Measurements from ENCODE around the gene SNTN. TPM values are rescaled to one million over a fixed set of nuclear protein-coding genes. Genes with fewer than 3 reads are reported as not detected.
"Not testable (repeated sequence)": the region's sequence is repeated elsewhere in the genome, so short reads cannot be mapped to it uniquely, and the experiment has no call there.

SNTN gene
- polyA plus RNA-seq, 1 experiment = not detected

GRCh38 chr3:63639806-63640205 is 12.7 kb upstream of the SNTN start:
- DNase-seq (ENCODE audit: low read depth, low spot score) = no peak
- Histone ChIP-seq H3K4me3 (ENCODE audit: low read depth, low read length) (no peak overlapping the region), H3K27me3 (ENCODE audit: control insufficient read depth, insufficient read depth, low read length) (peaks cover 11% of the 10 kb centered on the region), H3K9me3 (ENCODE audit: control insufficient read depth, insufficient read depth, low read length) (no peaks in the 10 kb centered on the region), H3K27ac (ENCODE audit: low read depth, low read length) (no peak overlapping the region)
- POLR2A ChIA-PET = no interaction called here
- CTCF ChIA-PET = no interaction called here
- no peak for TF ChIP-seq CTCF (IDR thresholded peaks at IDR 0.05; ENCODE audit: low read depth, low read length)

GRCh38 chr3:63642488-63642887 is 10.0 kb upstream of the SNTN start:
- peaks cover 10% of the 10 kb centered on the region for H3K27me3 ChIP-seq (ENCODE audit: control insufficient read depth, insufficient read depth, low read length)
- no peaks in the 10 kb centered on the region for H3K9me3 ChIP-seq (ENCODE audit: control insufficient read depth, insufficient read depth, low read length)
- no peak overlapping the region for H3K27ac ChIP-seq (ENCODE audit: low read depth, low read length)
- H3K4me3 ChIP-seq (ENCODE audit: low read depth, low read length) = no peak overlapping the region
- CTCF ChIA-PET = no interaction called here
- no peak for DNase-seq (ENCODE audit: low read depth, low spot score)
- no peak for TF ChIP-seq CTCF (IDR thresholded peaks at IDR 0.05; ENCODE audit: low read depth, low read length)
- POLR2A ChIA-PET = no interaction called here

GRCh38 chr3:63644212-63644797 is 8.2 kb upstream of the SNTN start:
- peaks cover 10% of the 10 kb centered on the region for H3K27me3 ChIP-seq (ENCODE audit: control insufficient read depth, insufficient read depth, low read length)
- no peaks in the 10 kb centered on the region for H3K9me3 ChIP-seq (ENCODE audit: control insufficient read depth, insufficient read depth, low read length)
- H3K27ac ChIP-seq (ENCODE audit: low read depth, low read length) = no peak overlapping the region
- POLR2A ChIA-PET = no interaction called here
- CTCF ChIA-PET = no interaction called here
- DNase-seq (ENCODE audit: low read depth, low spot score) = no peak
- no peak for TF ChIP-seq CTCF (IDR thresholded peaks at IDR 0.05; ENCODE audit: low read depth, low read length)
- no peak overlapping the region for H3K4me3 ChIP-seq (ENCODE audit: low read depth, low read length)

GRCh38 chr3:63644928-63645781 is 7.3 kb upstream of the SNTN start:
- H3K4me3 ChIP-seq (ENCODE audit: low read depth, low read length); POLR2A ChIA-PET; CTCF ChIA-PET; H3K27ac ChIP-seq (ENCODE audit: low read depth, low read length); DNase-seq (ENCODE audit: low read depth, low spot score); H3K9me3 ChIP-seq (ENCODE audit: control insufficient read depth, insufficient read depth, low read length): not testable (repeated sequence)
- peaks cover 10% of the 10 kb centered on the region for H3K27me3 ChIP-seq (ENCODE audit: control insufficient read depth, insufficient read depth, low read length)

- Histone ChIP-seq H3K27me3 (ENCODE audit: control insufficient read depth, insufficient read depth, low read length) (no peaks in the 10 kb centered on the region), H3K9me3 (ENCODE audit: control insufficient read depth, insufficient read depth, low read length) (no peaks in the 10 kb centered on the region), H3K4me3 (ENCODE audit: low read depth, low read length) (no peak overlapping the region), H3K27ac (ENCODE audit: low read depth, low read length) (no peak overlapping the region)
- TF ChIP-seq CTCF (IDR thresholded peaks at IDR 0.05; ENCODE audit: low read depth, low read length) = no peak
- ChIA-PET CTCF (no interaction called here), POLR2A (no interaction called here)
- DNase-seq (ENCODE audit: low read depth, low spot score) = no peak
Observed at GRCh38 chr3:63654211-63654610, 1.7 kb downstream of the SNTN start.
